Measurements from ENCODE around the gene MICAL2.

Gene MICAL2

GRCh38 chr11:12160680-12161079 is 50.3 kb downstream of the MICAL2 start:
- TF ChIP-seq CTCF (IDR thresholded peaks at IDR 0.05; ENCODE audit: insufficient read depth, low read length, missing control alignments), result no peak
- CTCF ChIA-PET, result interaction anchor here (0.9 to 1.6 kb wide), 9 partner anchors 28 to 229 kb away, joined by 3 read pairs; no protein-coding TSS in a partner anchor
- no peak for DNase-seq (ENCODE audit: low read depth, low spot score)
- POLR2A ChIA-PET, result interaction anchor here (0.8 to 3.0 kb wide), 5 partner anchors 10 to 74 kb away, joined by 3 to 15 read pairs (median 3); no protein-coding TSS in a partner anchor
- H3K4me3 ChIP-seq (ENCODE audit: low read depth, low read length), result no peak overlapping the region

DNA sequence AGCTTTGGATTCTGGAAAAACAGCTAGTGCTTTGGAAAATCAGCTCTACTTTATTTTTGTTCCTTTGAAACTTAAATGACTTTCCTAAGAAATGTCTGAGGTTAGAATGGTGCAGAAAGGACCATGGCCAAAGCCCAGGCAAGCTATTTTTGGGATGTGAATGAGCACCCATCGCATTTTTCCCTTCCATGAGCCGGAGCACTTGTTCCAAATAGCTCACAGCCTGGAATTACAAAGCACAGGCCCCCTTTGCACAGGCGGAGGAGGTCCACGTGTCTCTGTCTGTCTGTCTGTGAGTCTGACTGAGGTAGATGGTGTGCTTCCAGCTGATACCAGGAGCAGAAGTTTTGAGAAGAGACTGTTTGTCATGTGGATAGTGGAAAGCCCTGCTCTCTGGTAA is 50.7 kb downstream of the MICAL2 start:
- no peak for TF ChIP-seq CTCF (IDR thresholded peaks at IDR 0.05; ENCODE audit: insufficient read depth, low read length, missing control alignments)
- CTCF ChIA-PET, result interaction anchor here (0.9 to 3.0 kb wide), 11 partner anchors 9 to 230 kb away, joined by 3 to 10 read pairs (median 3); no protein-coding TSS in a partner anchor
- POLR2A ChIA-PET, result interaction anchor here (0.9 to 3.0 kb wide), 4 partner anchors 10 to 74 kb away, joined by 3 to 15 read pairs (median 3); no protein-coding TSS in a partner anchor
- no peak for DNase-seq (ENCODE audit: low read depth, low spot score)
- no peak overlapping the region for H3K4me3 ChIP-seq (ENCODE audit: low read depth, low read length)

- ChIA-PET POLR2A (interaction anchor here (0.7 to 3.0 kb wide), 3 partner anchors 39 to 1836 kb away, joined by 3 to 15 read pairs (median 3); no protein-coding TSS in a partner anchor), CTCF (interaction anchor here (1.0 to 4.7 kb wide), 8 partner anchors 10 to 230 kb away, joined by 3 to 30 read pairs (median 3); no protein-coding TSS in a partner anchor)
- DNase-seq (ENCODE audit: low read depth, low spot score), result no peak
These were observed 51.4 kb downstream of the MICAL2 start for GRCh38 chr11:12161603-12162350.

GRCh38 chr11:12162652-12163051 is 52.3 kb downstream of the MICAL2 start:
- TF ChIP-seq CTCF (IDR thresholded peaks at IDR 0.05; ENCODE audit: insufficient read depth, low read length, missing control alignments), result no peak
- CTCF ChIA-PET, result interaction anchor here (1.0 to 4.7 kb wide), 8 partner anchors 11 to 126 kb away, joined by 3 to 30 read pairs (median 7); no protein-coding TSS in a partner anchor
- POLR2A ChIA-PET, result interaction anchor here (0.7 to 2.9 kb wide), 4 partner anchors 20 to 1837 kb away, joined by 3 to 15 read pairs (median 10); no protein-coding TSS in a partner anchor

More at GRCh38 chr11:12161603-12162350, 51.4 kb downstream of the MICAL2 start:
- TF ChIP-seq CTCF (IDR thresholded peaks at IDR 0.05; ENCODE audit: insufficient read depth, low read length, missing control alignments), result no peak
- no peak overlapping the region for H3K4me3 ChIP-seq (ENCODE audit: low read depth, low read length)

GRCh38 chr11:12163181-12163941 is 53.0 kb downstream of the MICAL2 start:
- ChIA-PET CTCF (interaction anchor here (1.0 to 4.7 kb wide), 14 partner anchors 10 to 125 kb away, joined by 3 to 30 read pairs (median 4); no protein-coding TSS in a partner anchor), POLR2A (interaction anchor here (0.7 to 2.9 kb wide), 8 partner anchors 12 to 119 kb away, joined by 3 to 15 read pairs (median 5); no protein-coding TSS in a partner anchor)
- DNase-seq (ENCODE audit: low read depth, low spot score), result peak; percentile 85
- no peak for TF ChIP-seq CTCF (IDR thresholded peaks at IDR 0.05; ENCODE audit: insufficient read depth, low read length, missing control alignments)
- H3K4me3 ChIP-seq (ENCODE audit: low read depth, low read length), result no peak overlapping the region

More at GRCh38 chr11:12162652-12163051, 52.3 kb downstream of the MICAL2 start:
- H3K4me3 ChIP-seq (ENCODE audit: low read depth, low read length), result no peak overlapping the region
- DNase-seq (ENCODE audit: low read depth, low spot score), result no peak

All from AG04449 (cell line).